Smooth muscle cell of the pulmonary artery (primary cell): ENCODE measurements around the gene CXCR1. TPM values are rescaled to one million over a fixed set of nuclear protein-coding genes. Genes with fewer than 3 reads are reported as not detected.

Experiments
- total RNA-seq: library from RNA; depleted of rRNA; stranded (reverse); fragments of >200 nt; gene quantifications from 2 replicates; pipeline ENCODE4 v1.2.3, GENCODE V29; 2014

The CXCR1 gene
- total RNA-seq: not detected in 2 replicates

GRCh38 chr2:218166791-218167190, at the start of gene CXCR1:
Gene CXCR1, minus strand, starts transcription at chr2:218166962. Its CDS starts 1,751 bp downstream, at chr2:218165211.

GRCh38 chr2:218125626-218126080, 41.1 kb downstream of the CXCR1 start, which contains the start of gene CXCR2:
Gene CXCR2, plus strand, starts transcription at chr2:218126028. Its CDS starts 8,774 bp downstream, at chr2:218134802.

Other genes starting within 250 kb of the CXCR1 start
- gene TNS1, start 164.0 kb downstream of the CXCR1 start, total RNA-seq: 243 and 297 TPM in 2 replicates
- gene RUFY4, start 97.7 kb downstream of the CXCR1 start, total RNA-seq: not detected in 2 replicates
- not detected in 2 replicates for gene CXCR2, start 40.9 kb downstream of the CXCR1 start, total RNA-seq
- gene ARPC2, start 50.2 kb upstream of the CXCR1 start, total RNA-seq: 259 and 300 TPM in 2 replicates
- gene GPBAR1, start 94.1 kb upstream of the CXCR1 start, total RNA-seq: 0.03 and 0.13 TPM in 2 replicates
- gene AAMP, start 103.2 kb upstream of the CXCR1 start, total RNA-seq: 101 and 111 TPM in 2 replicates
- 25.0 and 27.8 TPM in 2 replicates for gene PNKD, start 103.6 kb upstream of the CXCR1 start, total RNA-seq
- 297 and 397 TPM in 2 replicates for gene TMBIM1, start 125.5 kb upstream of the CXCR1 start, total RNA-seq
- not detected in 2 replicates for gene CATIP, start 189.9 kb upstream of the CXCR1 start, total RNA-seq
- gene SLC11A1, start 215.3 kb upstream of the CXCR1 start, total RNA-seq: 0.13 TPM in 2 replicates
- 71.8 and 76.3 TPM in 2 replicates for gene CTDSP1, start 232.9 kb upstream of the CXCR1 start, total RNA-seq